ENCODE measurements around the gene DZIP3.

The DZIP3 gene

DNA sequence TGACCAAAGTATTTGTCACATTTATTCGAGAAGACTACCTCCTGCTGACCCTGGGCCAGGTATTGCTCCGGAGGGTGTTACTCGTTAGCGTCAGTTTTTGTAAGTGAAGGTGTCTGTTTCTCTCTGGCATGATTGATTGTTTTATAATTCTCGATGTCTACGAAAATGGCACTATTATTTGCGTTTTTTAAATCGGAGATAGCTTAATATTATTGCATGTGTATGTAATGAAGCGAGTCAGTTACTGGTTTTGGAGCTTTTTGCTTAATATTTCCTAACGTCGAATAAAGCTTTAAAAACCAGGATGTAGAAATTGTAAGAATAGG, 439 bp downstream of the DZIP3 start:
- TF ChIP-seq, protein P1, sequence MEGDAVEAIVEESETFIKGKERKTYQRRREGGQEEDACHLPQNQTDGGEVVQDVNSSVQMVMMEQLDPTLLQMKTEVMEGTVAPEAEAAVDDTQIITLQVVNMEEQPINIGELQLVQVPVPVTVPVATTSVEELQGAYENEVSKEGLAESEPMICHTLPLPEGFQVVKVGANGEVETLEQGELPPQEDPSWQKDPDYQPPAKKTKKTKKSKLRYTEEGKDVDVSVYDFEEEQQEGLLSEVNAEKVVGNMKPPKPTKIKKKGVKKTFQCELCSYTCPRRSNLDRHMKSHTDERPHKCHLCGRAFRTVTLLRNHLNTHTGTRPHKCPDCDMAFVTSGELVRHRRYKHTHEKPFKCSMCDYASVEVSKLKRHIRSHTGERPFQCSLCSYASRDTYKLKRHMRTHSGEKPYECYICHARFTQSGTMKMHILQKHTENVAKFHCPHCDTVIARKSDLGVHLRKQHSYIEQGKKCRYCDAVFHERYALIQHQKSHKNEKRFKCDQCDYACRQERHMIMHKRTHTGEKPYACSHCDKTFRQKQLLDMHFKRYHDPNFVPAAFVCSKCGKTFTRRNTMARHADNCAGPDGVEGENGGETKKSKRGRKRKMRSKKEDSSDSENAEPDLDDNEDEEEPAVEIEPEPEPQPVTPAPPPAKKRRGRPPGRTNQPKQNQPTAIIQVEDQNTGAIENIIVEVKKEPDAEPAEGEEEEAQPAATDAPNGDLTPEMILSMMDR (IDR thresholded peaks at IDR 0.05; ENCODE audit: insufficient read depth, low read length, poor library complexity, severe bottlenecking) = no peak
- no peak for TF ChIP-seq EZH2phosphoT487 (conservative IDR thresholded peaks at IDR 0.05; ENCODE audit: low read length)
- no peaks in the 10 kb centered on the region for H3K9me3 ChIP-seq (ENCODE audit: insufficient read depth, low read length)

GRCh38 chr3:108590460-108590859, 938 bp downstream of the DZIP3 start:
- Histone ChIP-seq H3K9me2 (replicated peaks; ENCODE audit: insufficient read depth, low read length) (no peaks in the 10 kb centered on the region), H3K36me3 (ENCODE audit: low read length) (peaks cover 10% of the 10 kb centered on the region), H3K79me2 (ENCODE audit: insufficient read depth, low read length) (peaks cover 50% of the 10 kb centered on the region), H3K4me3 (ENCODE audit: insufficient read depth, low read length, poor library complexity, severe bottlenecking) (peak overlapping the region; percentile 90), H3K9ac (ENCODE audit: low read length) (peak overlapping the region; percentile 88), H3K27me3 (ENCODE audit: low read length) (no peaks in the 10 kb centered on the region), H3K4me2 (ENCODE audit: low read depth, low read length, poor library complexity, severe bottlenecking) (peak overlapping the region; percentile 93), H2AFZ (ENCODE audit: low read depth, low read length, severe bottlenecking) (no peak overlapping the region), H3K27ac (ENCODE audit: low read depth, low read length) (peak overlapping the region; percentile 88; the same call in 1 of the 2 replicates), H3F3A (ENCODE audit: insufficient read depth) (no peaks in the 10 kb centered on the region; the same call in none of the 2 replicates), H4K20me1 (ENCODE audit: low read depth, low read length) (peaks cover 9% of the 10 kb centered on the region; the same call in 1 of the 2 replicates), H3K9me3 (ENCODE audit: insufficient read depth, low read length) (no peaks in the 10 kb centered on the region)
- TF ChIP-seq, protein P1 (IDR thresholded peaks at IDR 0.05; ENCODE audit: insufficient read depth, low read length, poor library complexity, severe bottlenecking) = no peak
- TF ChIP-seq EZH2phosphoT487 (conservative IDR thresholded peaks at IDR 0.05; ENCODE audit: low read length) = no peak

More for the DNA sequence above, 439 bp downstream of the DZIP3 start:
- H3K4me2 ChIP-seq (ENCODE audit: low read depth, low read length, poor library complexity, severe bottlenecking) = peak overlapping the region; percentile 93
- H3K79me2 ChIP-seq (ENCODE audit: insufficient read depth, low read length) = peaks cover 55% of the 10 kb centered on the region
- H4K20me1 ChIP-seq (ENCODE audit: low read depth, low read length) = peaks cover 9% of the 10 kb centered on the region; the same call in 1 of the 2 replicates
- H3K27ac ChIP-seq (ENCODE audit: low read depth, low read length) = peak overlapping the region; percentile 88
- peak overlapping the region; percentile 90 for H3K4me3 ChIP-seq (ENCODE audit: insufficient read depth, low read length, poor library complexity, severe bottlenecking)
- H3K9me2 ChIP-seq (replicated peaks; ENCODE audit: insufficient read depth, low read length) = no peaks in the 10 kb centered on the region
- H3K27me3 ChIP-seq (ENCODE audit: low read length) = no peaks in the 10 kb centered on the region
- peak overlapping the region; percentile 88 for H3K9ac ChIP-seq (ENCODE audit: low read length)
- peak overlapping the region; percentile 79 for H2AFZ ChIP-seq (ENCODE audit: low read depth, low read length, severe bottlenecking)
- H3K36me3 ChIP-seq (ENCODE audit: low read length) = peaks cover 15% of the 10 kb centered on the region
- no peaks in the 10 kb centered on the region; the same call in none of the 2 replicates for H3F3A ChIP-seq (ENCODE audit: insufficient read depth)

DNA sequence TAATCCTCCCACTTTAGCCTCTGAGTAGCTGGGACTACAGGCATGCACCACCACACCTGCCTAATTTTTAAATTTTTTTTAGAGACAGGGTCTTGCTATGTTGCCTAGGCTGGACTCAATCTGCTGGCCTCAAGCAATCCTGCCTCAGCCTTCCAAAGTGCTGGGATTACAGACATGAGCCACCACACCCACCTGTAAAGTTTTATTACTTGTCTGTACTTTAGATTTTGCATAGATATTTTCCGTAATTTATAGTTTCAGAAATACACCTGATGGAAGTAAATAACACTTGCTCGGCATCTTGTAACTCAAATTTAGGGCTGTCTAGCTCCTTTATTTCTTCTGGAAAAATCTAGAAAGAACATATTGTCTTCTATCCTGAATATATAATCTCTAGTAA, 5.8 kb downstream of the DZIP3 start:
- Histone ChIP-seq H3K36me3 (ENCODE audit: low read length) (0 out of 2 replicates have a peak, but pooled peaks cover 3% of the 10 kb centered on the region), H3K9ac (ENCODE audit: low read length) (no peak overlapping the region), H4K20me1 (ENCODE audit: low read depth, low read length) (no peaks in the 10 kb centered on the region), H3K79me2 (ENCODE audit: insufficient read depth, low read length) (peaks cover 5% of the 10 kb centered on the region; the same call in 1 of the 2 replicates), H3K4me2 (ENCODE audit: low read depth, low read length, poor library complexity, severe bottlenecking) (no peak overlapping the region), H3K27me3 (ENCODE audit: low read length) (no peaks in the 10 kb centered on the region), H3K9me2 (replicated peaks; ENCODE audit: insufficient read depth, low read length) (no peaks in the 10 kb centered on the region), H3K27ac (ENCODE audit: low read depth, low read length) (no peak overlapping the region), H3K4me3 (ENCODE audit: insufficient read depth, low read length, poor library complexity, severe bottlenecking) (no peak overlapping the region), H3K9me3 (ENCODE audit: insufficient read depth, low read length) (no peaks in the 10 kb centered on the region), H2AFZ (ENCODE audit: low read depth, low read length, severe bottlenecking) (no peak overlapping the region), H3F3A (ENCODE audit: insufficient read depth) (no peaks in the 10 kb centered on the region)
- TF ChIP-seq EZH2phosphoT487 (conservative IDR thresholded peaks at IDR 0.05; ENCODE audit: low read length) = no peak
- TF ChIP-seq, protein P1 (IDR thresholded peaks at IDR 0.05; ENCODE audit: insufficient read depth, low read length, poor library complexity, severe bottlenecking) = no peak
